HG02840 (cell line): ENCODE data around the gene CHRNE.
"Not testable (repeated sequence)": the region's sequence is repeated elsewhere in the genome, so short reads cannot be mapped to it uniquely, and the experiment has no call there.

Experiments used
- ATAC-seq: cut with Tn5 transposase; IDR thresholded peaks from one replicate; pipeline ENCODE4 v1.9.1; 2021; ENCODE audit warnings: mild to moderate bottlenecking, moderate library complexity, moderate number of reproducible peaks; ENCODE audit not compliant: unreplicated experiment, low FRiP score

Gene CHRNE

DNA sequence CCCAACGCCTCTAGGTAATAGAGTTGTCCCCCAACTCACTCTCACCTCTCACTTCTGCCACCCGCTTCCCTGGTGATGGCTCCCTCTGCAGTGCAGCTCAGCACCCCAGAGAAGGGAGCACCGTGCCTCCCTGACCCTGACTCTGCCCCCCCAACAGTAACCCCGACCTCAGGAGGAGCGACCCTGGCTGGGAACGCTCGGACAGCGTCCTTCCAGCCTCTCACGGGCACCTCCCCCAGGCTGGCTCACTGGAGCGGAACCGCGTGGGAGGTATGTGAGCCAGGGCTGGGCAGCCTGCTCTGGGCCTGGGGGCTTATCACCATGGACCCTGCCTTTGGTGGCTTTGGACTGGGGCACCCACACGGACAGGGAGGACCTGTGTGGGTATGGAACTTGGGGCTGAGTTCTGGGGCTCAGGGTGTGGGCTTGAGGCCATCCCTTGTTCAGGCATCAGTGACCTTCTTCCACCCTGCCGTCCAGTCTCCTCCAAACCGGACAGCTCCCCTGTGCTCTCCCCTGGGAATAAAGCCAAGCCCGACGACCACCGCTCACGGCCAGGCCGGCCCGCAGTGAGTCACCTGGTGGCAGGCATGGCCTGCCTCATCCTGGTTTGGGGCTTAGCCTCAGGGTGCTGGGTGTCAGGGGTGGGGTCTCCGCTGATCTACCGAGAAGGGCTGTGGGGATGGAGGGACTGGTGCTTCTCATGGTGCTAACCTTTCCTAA is 10.2 kb downstream of the CHRNE start:
- no peak for ATAC-seq

DNA sequence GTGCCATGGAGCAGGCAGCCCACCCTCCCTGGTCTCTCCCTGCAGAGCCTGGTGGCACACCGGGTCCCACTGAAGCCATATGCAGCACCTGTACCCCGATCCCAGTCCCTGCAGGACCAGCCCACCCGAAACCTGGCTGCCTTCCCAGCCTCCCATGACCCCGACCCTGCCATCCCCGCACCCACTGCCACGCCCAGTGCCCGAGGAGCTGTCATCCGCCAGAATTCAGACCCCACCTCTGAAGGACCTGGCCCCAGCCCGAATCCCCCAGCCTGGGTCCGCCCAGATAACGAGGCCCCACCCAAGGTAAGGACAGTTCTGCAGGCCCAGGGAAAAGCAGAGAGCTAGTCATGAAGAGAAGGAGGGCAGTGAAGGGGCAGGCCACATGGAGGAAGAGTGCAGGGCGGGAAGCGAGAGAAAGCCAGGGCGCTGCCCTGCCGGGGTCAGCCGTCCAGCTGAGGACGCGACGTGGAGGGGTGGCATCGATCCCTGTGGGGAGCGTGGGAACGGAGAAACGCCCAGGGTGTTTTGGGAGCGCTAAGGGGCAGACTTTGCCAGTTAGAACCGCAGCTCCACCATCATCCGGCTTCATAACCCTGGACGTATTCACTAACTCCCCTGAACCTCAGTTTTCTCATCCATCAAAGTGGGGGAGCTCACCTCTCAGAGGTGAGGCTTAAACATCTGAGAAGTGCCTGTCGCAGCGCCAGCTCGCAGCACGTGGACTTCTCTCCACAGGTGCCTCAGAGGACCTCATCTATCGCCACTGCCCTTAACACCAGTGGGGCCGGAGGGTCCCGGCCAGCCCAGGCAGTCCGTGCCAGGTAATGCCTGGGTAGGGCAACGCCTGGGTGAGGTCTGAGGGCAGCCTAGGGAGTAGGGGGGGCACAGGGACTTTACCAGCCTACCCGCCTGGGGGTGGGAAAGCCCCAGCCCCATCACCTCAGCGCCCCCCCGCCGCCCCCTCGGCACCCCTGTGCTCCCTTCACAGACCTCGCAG is 11.2 kb downstream of the CHRNE start:
- ATAC-seq: no peak

DNA sequence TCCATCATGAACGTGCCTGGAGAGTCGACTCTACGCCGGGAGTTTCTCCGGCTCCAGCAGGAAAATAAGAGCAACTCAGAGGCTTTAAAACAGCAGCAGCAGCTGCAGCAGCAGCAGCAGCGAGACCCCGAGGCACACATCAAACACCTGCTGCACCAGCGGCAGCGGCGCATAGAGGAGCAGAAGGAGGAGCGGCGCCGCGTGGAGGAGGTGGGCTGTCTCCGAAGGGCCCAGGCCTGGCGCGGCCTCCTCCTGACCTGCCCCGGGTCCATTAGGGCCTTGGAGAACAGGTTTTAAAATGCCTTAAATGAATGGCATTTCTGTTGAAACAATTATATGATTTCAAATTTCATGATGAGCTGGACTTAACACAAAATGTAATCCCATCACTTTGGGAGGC is 15.3 kb downstream of the CHRNE start:
- no peak for ATAC-seq

DNA sequence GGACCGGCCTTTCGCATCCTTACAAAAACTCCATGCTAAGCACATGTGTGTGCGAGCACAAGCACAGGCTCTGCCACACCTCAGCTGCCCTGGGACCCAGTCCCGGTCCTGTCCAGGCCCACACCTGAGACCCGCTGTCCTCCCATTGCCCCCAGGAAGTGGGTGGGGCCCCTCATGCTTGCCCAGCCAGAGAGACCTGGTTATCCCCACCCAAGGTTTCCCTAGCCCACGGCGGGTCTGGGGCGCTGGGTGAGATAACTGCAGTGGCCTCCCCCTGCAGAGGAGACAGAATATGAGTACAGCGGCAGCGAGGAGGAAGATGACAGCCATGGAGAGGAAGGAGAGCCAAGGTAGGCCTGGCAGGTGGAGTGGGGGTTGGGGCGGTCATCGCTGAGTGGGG is 16.1 kb downstream of the CHRNE start:
- ATAC-seq: no peak

DNA sequence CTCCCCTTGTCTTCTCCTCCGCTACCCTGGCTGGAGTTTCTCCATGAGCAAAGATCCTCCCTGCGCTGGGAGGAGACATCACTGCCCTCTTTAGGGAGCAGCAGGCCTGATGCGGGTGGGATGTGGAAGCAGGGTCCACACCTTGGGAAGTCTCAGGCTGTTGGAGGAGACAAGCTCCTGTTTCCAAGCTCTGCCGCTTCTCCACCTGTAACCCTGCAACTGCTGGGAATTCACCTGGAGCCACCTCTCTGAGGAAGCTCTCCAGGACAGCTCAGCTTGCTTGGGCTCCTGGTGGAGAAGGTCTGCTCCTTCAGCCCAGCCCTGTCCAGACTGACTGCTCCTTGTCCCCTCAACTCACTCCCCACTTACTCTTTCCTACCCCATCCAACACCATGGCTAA is 18.4 kb downstream of the CHRNE start:
- ATAC-seq: no peak

DNA sequence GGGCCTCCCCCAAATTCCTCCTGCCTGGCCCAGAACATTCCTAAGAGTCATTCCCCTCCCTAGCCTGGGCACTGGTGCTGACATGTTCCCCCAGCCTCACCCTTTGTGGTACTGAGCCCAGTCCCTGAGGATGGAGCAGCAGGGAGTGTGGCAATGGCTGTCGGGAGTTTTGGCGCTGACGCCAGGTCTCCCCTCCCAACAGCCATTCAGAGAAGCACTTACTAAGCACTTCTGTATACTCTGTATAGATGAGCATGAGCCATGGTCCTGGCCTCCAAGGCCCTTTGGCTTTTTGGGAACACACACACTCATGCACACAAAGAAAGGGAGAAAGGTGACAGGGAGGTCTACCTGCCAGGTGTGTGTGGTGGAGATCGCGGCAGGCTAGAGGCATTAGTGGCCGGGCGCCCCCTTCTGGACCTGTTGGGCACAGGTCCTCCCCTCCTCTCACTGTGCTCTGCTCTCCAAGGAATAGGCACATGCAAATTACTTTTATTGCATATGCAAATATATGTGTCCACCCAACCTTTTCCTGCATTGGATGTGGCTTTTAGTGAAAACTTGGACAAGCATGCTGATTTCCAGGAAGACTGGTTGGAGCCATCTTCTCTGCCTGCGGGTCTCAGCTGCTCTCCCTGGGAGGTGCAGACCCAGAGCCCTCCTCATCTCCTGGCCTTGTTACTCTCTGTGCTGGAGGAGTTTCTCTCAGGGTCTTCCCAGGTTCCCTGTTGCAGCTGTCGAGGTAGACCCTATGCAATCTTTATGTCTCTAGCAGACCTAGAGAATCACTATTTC is 20.9 kb downstream of the CHRNE start:
- ATAC-seq: no peak

DNA sequence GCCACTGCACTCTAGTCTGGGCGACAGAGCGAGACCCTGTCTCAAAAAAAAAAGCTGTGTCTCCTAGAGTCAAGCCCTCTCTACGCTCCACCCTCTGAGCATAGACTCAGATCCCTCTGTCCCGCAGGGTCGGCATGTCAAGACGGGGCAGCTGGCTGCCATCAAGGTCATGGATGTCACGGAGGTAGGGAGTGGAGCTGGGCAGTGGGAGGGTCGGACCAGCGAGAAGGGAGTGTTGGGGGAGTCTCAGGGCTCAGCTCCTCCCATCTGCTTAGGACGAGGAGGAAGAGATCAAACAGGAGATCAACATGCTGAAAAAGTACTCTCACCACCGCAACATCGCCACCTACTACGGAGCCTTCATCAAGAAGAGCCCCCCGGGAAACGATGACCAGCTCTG is 22.0 kb downstream of the CHRNE start:
- ATAC-seq: no peak

DNA sequence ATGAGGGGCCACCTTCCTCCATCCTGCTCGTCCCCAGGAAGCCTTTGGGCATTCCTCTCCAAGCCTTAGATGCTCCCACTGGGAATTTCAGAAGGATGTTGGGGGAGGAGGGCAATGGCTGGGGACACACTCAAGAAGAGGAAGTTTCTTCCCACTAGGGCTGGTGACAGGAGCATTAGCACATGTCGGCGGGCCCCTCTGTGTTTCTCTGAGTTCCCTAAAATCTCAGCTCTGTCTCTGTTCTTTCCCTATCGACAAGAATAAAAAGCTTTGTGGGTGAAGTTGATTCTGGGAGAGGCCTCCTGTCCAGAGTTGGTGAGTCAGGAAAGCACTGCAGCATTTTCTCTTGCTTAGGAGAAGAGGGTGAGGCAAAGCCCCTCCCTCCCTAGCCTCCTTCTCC is 23.3 kb downstream of the CHRNE start:
- no peak for ATAC-seq

DNA sequence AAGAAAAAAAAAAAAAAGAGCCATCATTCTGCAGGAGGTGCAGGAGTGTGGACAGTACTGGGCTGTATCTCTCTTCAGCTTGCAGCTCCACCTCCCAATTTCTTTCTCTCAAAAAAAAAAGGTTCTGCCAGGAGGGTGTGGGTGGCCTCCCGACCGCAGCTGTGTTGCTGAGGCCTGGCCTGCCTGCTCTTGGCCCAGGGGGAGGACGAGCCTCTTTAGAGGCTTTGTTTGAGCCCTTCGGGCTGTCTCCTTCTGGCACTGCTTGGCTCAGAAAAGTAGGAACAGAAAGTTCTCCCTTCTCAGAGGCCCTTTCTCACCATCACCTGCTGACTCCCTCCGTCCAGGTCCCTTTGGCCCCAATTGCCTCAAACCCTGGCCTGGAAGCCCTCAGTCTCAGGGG is 25.8 kb downstream of the CHRNE start:
- ATAC-seq: no peak

DNA sequence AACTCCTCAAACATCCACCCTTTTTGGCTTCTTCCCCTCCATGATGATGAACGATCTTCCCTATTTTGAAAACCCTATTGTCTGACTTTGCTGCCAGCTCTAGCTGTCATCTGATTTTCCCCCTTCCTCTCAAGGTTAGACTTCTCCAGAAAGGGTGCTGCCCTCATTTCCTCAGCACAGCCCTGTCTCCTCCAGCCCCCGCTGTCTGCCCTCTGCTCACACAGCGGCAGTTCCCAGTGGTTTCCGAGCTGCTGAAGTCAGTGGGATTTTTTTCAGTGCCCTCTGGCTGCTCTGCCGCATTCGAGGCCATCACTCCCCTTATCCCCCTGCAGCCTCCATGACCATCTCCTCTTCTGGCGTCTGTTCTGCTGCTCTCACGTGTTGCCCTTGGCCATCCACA is 30.1 kb downstream of the CHRNE start:
- ATAC-seq: no peak

DNA sequence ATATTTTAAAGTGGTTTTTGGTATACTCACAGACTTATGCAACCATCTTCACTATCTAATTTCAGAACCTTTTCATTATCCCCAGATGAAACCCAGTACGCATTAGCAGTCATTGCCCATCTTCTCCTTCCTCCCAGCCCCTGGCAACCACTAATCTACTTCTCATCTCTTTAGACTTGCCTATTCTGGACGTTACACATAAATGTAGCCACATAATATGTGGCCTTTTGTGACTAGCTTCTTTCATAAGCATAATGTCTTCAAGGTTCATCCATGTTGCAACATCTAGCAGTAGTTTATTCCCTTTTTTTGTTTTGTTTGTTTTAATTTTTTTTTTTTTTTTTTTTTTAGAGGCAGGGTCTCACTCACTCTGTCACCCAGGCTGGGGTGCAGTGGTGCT is 32.0 kb downstream of the CHRNE start:
- no peak for ATAC-seq

DNA sequence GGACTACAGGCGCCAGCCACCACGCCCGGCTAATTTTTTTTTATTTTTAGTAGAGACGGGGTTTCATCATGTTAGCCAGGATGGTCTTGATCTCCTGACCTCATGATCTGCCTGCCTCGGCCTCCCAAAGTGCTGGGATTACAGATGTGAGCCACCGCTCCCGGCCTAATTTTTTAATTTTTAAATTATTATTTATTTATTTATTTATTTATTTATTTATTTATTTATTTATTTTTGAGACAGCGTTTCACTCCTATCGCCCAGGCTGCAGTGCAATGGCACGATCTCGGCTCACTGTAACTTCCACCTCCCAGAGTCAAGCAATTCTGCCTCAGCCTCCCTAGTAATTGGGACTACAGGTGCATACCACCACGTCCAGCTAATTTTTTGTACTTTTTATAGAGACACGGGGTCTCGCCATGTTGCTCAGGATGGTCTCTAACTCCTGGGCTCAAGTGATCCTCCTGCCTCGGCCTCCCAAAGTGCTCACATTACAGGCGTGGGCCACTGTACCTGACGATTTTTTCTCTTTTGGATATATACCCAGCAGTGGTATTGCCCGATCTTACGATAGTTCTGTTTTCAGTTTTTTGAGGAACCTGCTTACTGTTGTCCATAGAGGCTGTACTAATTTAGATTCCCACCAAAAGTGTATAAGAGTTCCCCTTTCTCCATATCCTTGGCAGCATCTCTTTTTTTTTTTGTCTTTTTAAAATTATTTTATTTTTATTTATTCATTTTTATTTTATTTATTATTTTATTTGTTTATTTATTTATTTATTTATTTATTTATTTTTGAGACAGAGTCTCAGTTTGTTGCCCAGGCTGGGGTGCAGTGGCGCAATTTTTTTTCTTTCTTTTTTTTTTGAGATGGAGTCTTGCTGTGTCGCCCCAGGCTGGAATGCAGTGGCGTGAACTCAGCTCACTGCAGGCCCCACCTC is 33.6 kb downstream of the CHRNE start:
- ATAC-seq: not testable (repeated sequence)

DNA sequence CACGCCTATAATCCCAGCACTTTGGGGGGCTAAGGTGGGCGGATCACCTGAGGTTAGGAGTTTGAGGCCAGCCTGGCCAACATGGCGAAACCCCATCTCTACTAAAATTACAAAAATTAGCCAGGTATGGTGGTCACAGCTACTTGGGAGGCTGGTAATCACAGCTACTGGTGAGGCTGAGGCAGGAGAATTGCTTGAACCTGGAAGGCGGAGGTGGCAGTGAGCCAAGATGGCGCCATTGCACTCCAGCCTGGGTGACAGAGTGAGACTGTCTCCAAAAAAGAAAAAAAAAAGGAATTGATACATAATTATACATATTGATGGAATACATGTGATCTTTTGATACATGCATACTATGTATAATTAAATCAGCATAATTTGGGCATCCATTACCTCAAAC is 35.4 kb downstream of the CHRNE start:
- not testable (repeated sequence) for ATAC-seq

DNA sequence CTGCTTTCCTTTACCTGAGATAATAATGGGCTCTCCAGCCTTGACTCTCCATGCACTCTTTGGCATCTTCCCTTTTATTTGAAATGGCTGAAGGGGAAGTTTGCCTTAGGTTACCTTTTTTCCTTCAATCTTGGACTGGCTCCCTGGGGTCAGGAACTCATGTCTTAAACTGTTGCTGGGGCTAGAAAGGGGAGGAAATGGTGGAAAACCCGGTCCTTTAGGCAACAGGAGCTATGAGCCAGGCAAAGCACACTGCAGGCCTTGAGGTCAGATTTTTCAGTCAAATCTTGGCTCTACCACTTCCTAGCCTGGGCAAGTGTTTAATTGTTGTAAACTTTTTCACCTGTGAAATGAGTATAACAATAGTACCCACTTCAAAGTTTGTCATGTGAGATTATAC is 39.6 kb downstream of the CHRNE start:
- ATAC-seq: no peak

DNA sequence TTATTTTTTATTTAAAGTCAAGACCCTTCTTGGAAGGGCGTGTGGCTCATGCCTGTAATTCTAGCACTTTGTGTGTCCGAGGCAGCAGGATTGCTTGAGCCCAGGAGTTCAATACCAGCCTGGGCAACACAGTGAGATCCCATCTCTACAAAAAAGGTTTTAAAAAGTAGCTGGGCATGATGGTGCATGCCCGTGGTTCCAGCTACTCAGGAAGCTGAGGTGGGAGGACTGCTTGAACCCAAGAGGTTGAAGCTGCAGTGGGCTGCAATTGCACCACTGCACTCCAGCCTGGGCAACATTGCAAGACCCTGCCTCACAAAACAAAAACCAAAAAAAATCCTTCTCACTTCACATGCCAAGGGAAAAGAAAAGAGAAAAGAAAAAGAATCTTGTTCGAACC is 40.2 kb downstream of the CHRNE start:
- ATAC-seq: no peak

DNA sequence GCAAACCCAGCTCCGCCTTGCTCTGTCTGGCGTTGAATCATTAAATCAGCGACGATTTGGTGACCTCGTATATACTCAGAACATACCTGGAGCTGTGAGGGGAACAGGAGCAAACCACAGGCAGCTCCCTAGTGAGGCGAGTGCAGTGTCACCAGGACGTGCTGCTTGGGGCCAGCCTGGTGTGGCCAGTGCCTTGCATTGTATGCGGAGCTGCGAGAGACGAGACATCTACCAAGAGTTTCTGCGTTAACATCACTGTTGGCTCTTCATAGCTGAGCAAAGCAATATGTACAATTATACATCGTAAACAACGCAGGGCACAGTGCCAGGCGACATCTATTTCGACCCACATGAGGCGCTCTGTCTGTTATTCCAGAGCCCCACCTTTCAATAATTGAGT is 41.8 kb downstream of the CHRNE start:
- ATAC-seq: no peak

DNA sequence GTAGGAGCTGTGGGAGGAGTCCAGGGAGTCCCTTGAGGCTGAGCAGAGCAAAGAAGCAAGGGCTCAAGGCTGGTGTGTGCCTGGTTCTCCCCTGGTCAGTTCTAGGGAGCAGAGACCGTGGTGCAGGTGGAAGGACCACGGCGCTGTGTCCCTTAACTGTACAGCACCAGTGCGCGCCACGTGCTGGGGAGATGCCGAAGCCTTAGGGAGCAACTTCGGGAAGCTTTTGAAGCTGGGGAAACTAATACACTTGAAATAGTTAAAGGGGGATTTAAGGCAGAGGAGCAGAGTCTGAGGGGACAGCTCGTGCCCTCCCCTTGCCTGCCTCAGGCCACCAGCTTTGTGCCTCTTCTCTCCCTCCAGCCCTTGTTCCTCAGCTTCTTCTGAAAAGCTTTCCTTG is 42.2 kb downstream of the CHRNE start:
- no peak for ATAC-seq

DNA sequence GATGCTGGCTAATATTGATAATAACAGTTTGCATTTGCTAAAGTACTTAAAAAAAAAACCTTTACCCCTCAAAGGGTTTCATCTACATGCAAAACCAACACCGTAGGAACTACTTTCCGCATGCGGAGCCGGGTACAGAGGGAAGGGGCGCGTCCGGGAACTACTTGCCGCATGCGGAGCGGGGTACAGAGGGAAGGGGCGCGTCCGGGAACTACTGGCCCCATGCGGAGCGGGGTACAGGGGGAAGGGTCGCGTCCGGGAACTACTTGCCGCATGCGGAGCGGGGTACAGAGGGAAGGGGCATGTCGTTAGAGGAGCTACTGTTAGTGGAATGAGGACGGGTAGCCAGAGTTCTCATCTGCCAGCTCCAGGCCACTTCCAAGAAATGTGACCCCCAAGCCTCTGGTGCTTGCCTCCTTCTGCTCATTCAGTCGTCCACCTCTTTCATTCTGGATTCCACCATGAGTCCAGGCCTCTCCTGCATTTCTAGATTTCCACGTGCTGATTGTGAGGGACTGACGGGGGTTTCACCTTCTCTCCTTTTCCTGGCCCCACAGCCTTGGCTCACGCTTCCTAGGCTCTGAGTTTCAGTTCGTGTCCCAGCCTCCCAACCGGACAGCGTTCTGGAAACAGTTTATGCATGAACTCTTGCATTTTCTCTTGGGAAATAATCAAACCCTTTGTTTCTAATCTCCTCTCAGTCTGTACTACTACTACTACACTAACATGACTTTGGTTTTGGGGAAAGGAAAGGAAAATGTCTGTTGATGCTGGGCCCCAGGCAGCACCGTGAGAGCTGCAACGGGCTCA is 42.9 kb downstream of the CHRNE start:
- no peak for ATAC-seq

DNA sequence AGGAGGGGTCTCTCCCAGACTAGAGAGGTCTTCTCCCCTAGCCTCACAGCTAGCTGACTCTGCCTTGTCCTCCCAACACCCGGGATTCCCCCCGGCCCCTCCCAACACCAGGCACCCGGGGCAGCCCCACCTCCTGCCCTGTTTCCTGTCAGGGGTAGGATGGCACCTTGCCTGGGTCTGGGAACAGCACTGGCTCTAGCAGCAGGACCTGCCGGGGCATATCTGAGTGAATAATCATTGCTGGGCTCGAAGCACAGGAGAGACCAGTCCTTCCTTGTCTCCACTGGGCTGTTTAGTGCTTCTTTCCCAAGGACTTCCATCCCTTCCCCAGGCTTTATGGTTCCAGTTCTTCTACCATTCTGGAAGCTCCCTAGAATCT is 44.0 kb downstream of the CHRNE start:
- ATAC-seq: no peak
